ENCODE results near the gene CFAP299. TPM values are rescaled to one million over a fixed set of nuclear protein-coding genes. Genes with fewer than 3 reads are reported as not detected.

Gene CFAP299
- total and polyA plus RNA-seq, 4 donors: 2.8 to 30.2 (median 6.6) TPM

DNA sequence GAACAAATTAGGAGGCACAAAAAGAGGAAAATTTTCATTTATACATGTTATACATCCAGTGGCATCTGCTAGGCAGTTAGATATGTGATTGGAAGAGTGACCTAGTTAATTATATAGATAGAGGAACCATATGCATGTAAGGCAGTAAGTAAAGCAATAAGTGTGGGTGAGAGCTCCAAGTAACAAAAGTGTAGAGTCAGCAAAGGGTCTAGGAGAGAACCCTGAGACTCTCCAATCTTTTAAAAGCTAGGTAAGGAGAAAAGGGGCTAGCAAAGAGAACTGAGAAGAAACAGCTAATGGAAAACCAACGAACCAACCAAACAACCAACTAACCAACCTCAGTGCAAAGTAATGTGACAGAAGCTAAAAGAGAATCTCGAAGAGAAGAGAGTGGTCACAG is 3.8 kb upstream of the CFAP299 start:
- no peak for DNase-seq
- Histone ChIP-seq H3K27me3 (ENCODE audit: control insufficient read depth in 3 of 3, insufficient read depth in 3 of 3, low read length in 2 of 3) (peaks cover 0 to 18% (median 11%) of the 10 kb centered on the region in 3 donors), H3K27ac (ENCODE audit: low read depth in 1 of 2, low read length in 1 of 2) (no peak overlapping the region), H3K4me1 (ENCODE audit: control insufficient read depth in 5 of 5, insufficient read depth in 5 of 5, low read length in 5 of 5) (peaks cover 0 to 7% (median 3%) of the 10 kb centered on the region in 5 donors), H3K36me3 (ENCODE audit: control insufficient read depth in 4 of 4, insufficient read depth in 4 of 4, low read length in 4 of 4) (no peaks in the 10 kb centered on the region), H3K9me3 (ENCODE audit: control insufficient read depth in 4 of 4, insufficient read depth in 3 of 4, low read length in 3 of 4) (no peaks in the 10 kb centered on the region), H3K9ac (ENCODE audit: insufficient read depth in 1 of 2, low read length in 2 of 2) (no peak overlapping the region), H3K4me3 (no peak overlapping the region)
- WGBS, 2 donors: 74 to 90% methylated on average over 2 of the region's 2 CpGs
- no peak for ATAC-seq (ENCODE audit: insufficient read depth, low FRiP score)
- TF ChIP-seq CTCF (IDR thresholded peaks at IDR 0.05; ENCODE audit: control extremely low read depth, extremely low read depth): no peak

- peaks cover 0 to 18% (median 18%) of the 10 kb centered on the region in 3 donors for H3K27me3 ChIP-seq (ENCODE audit: control insufficient read depth in 3 of 3, insufficient read depth in 3 of 3, low read length in 2 of 3)
- no peak for ATAC-seq (ENCODE audit: insufficient read depth, low FRiP score)
- H3K4me3 ChIP-seq: no peak overlapping the region
- TF ChIP-seq CTCF (IDR thresholded peaks at IDR 0.05; ENCODE audit: control extremely low read depth, extremely low read depth): no peak
- peaks cover 0 to 7% (median 3%) of the 10 kb centered on the region in 5 donors for H3K4me1 ChIP-seq (ENCODE audit: control insufficient read depth in 5 of 5, insufficient read depth in 5 of 5, low read length in 5 of 5)
- no peaks in the 10 kb centered on the region for H3K9me3 ChIP-seq (ENCODE audit: control insufficient read depth in 4 of 4, insufficient read depth in 3 of 4, low read length in 3 of 4)
- DNase-seq: no peak
- no peak overlapping the region for H3K9ac ChIP-seq (ENCODE audit: insufficient read depth in 1 of 2, low read length in 2 of 2)
- no peaks in the 10 kb centered on the region for H3K36me3 ChIP-seq (ENCODE audit: control insufficient read depth in 4 of 4, insufficient read depth in 4 of 4, low read length in 4 of 4)
- WGBS, 2 donors: 56 to 80% methylated on average over 4 of the region's 4 CpGs
- no peak overlapping the region for H3K27ac ChIP-seq (ENCODE audit: low read depth in 1 of 2, low read length in 1 of 2)
Observed at GRCh38 chr4:80333121-80333520, 2.4 kb upstream of the CFAP299 start.

DNA sequence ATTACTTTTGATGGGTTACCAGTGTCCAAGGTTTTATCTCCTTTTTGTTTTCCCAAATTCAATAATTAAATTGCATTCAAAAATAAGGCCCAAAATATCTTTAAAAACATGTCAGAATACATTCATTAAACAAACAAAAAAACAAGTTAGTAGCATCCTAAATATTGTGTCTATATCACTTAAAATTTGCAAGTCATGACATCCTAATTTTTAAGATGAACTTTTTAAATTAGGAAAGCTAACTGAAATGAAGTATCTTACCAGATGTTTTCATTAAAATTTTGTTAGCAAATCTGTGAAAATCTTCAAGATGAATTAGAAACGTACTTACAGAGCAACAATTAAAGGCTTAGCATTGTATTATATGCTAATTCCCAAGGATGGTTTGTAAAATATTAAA is 962 bp upstream of the CFAP299 start:
- Histone ChIP-seq H3K27me3 (ENCODE audit: control insufficient read depth in 3 of 3, insufficient read depth in 3 of 3, low read length in 2 of 3) (peaks cover 0 to 21% (median 18%) of the 10 kb centered on the region in 3 donors), H3K27ac (ENCODE audit: low read depth in 1 of 2, low read length in 1 of 2) (no peak overlapping the region), H3K9me3 (ENCODE audit: control insufficient read depth in 4 of 4, insufficient read depth in 3 of 4, low read length in 3 of 4) (no peaks in the 10 kb centered on the region), H3K4me3 (no peak overlapping the region), H3K4me1 (ENCODE audit: control insufficient read depth in 5 of 5, insufficient read depth in 5 of 5, low read length in 5 of 5) (peaks cover 0 to 7% (median 3%) of the 10 kb centered on the region in 5 donors), H3K36me3 (ENCODE audit: control insufficient read depth in 4 of 4, insufficient read depth in 4 of 4, low read length in 4 of 4) (no peaks in the 10 kb centered on the region), H3K9ac (ENCODE audit: insufficient read depth in 1 of 2, low read length in 2 of 2) (no peak overlapping the region)
- no peak for TF ChIP-seq CTCF (IDR thresholded peaks at IDR 0.05; ENCODE audit: control extremely low read depth, extremely low read depth)
- ATAC-seq (ENCODE audit: insufficient read depth, low FRiP score) (no peak), DNase-seq (no peak)
- 74 to 86% methylated on average over 1 of the region's 1 CpG for WGBS, 2 donors

DNA sequence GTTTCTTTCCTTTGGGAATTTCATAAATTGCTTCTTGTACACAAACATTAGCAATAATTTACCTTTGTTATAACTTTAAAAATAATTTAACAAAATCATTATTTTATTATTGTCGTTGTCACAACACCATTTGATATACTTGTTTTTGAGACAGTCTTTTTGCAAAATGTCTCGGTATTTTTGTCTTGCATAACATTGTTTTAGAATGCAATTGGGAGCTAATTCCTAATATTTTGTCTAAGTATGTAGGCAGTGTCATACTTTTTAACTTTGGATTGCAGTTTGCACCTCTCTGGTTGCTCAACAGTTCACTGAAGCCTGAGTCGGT is 340 bp upstream of the CFAP299 start:
- TF ChIP-seq CTCF (IDR thresholded peaks at IDR 0.05; ENCODE audit: control extremely low read depth, extremely low read depth): no peak
- 10 to 11% methylated on average over 3 of the region's 3 CpGs for WGBS, 2 donors
- peaks cover 0 to 21% (median 18%) of the 10 kb centered on the region in 3 donors for H3K27me3 ChIP-seq (ENCODE audit: control insufficient read depth in 3 of 3, insufficient read depth in 3 of 3, low read length in 2 of 3)
- peaks cover 0 to 7% (median 3%) of the 10 kb centered on the region in 5 donors for H3K4me1 ChIP-seq (ENCODE audit: control insufficient read depth in 5 of 5, insufficient read depth in 5 of 5, low read length in 5 of 5)
- H3K4me3 ChIP-seq: no peak overlapping the region
- DNase-seq (no peak), ATAC-seq (ENCODE audit: insufficient read depth, low FRiP score) (no peak)
- no peak overlapping the region for H3K27ac ChIP-seq (ENCODE audit: low read depth in 1 of 2, low read length in 1 of 2)
- no peaks in the 10 kb centered on the region for H3K36me3 ChIP-seq (ENCODE audit: control insufficient read depth in 4 of 4, insufficient read depth in 4 of 4, low read length in 4 of 4)
- H3K9ac ChIP-seq (ENCODE audit: insufficient read depth in 1 of 2, low read length in 2 of 2): no peak overlapping the region
- no peaks in the 10 kb centered on the region for H3K9me3 ChIP-seq (ENCODE audit: control insufficient read depth in 4 of 4, insufficient read depth in 3 of 4, low read length in 3 of 4)

All from lung (tissue), 12 donors.